HEK293 (cell line): Measurements from ENCODE around the gene OR4D1.

Experiments
- TSHZ1 ChIP-seq: fragments of 450-650 bp; formaldehyde crosslinking; IDR thresholded peaks from 2 replicates; pipeline ENCODE4 v1.5.1; 2016; ENCODE audit warnings: missing biosample characterization, missing genetic modification characterization, borderline replicate concordance
- ZNF133 ChIP-seq: fragments of 450-650 bp; formaldehyde crosslinking; IDR thresholded peaks from 2 replicates; pipeline ENCODE4 v1.5.1; 2016; ENCODE audit warnings: missing biosample characterization, missing genetic modification characterization
- ZNF560 ChIP-seq: fragments of 450-650 bp; formaldehyde crosslinking; IDR thresholded peaks from 2 replicates; pipeline ENCODE4 v1.5.1; 2017; ENCODE audit warnings: missing biosample characterization, missing genetic modification characterization, borderline replicate concordance
- ZNF626 ChIP-seq: fragments of 450-650 bp; sonication (Bioruptor Pico); formaldehyde crosslinking; IDR thresholded peaks from 2 replicates; pipeline ENCODE4 v1.5.1; 2018; ENCODE audit warnings: missing biosample characterization, missing genetic modification characterization, inconsistent platforms
- ZNF639 ChIP-seq: fragments of 450-650 bp; formaldehyde crosslinking; IDR thresholded peaks from 2 replicates; pipeline ENCODE4 v1.5.1; 2016; ENCODE audit warnings: missing biosample characterization, missing genetic modification characterization
- ZNF692 ChIP-seq: fragments of 450-650 bp; formaldehyde crosslinking; IDR thresholded peaks from 2 replicates; pipeline ENCODE4 v1.5.1; 2016; ENCODE audit warnings: missing biosample characterization, missing genetic modification characterization

- TF ChIP-seq ZNF626 = no peak
- no peak for TF ChIP-seq ZNF692 (tag by site-specific recombination)
- no peak for TF ChIP-seq ZNF133 (tag by site-specific recombination)
- no peak for TF ChIP-seq ZNF639 (tag by site-specific recombination)
- no peak for TF ChIP-seq ZNF560 (tag by site-specific recombination)
- TF ChIP-seq TSHZ1 (tag by site-specific recombination) = no peak
These were observed 40.9 kb upstream of the OR4D1 start for GRCh38 chr17:58107306-58107705.
